Inferior parietal cortex (tissue), 1 donor: ENCODE measurements around the gene NYAP1.
A peak's percentile ranks its signal among the peaks of the same experiment; 100 is the strongest.

ENCODE experiments used
- DNase-seq: peaks from one replicate; pipeline ENCODE4 v3.0.0-alpha.2; 2016; ENCODE audit errors: extremely low spot score

The NYAP1 gene

DNA sequence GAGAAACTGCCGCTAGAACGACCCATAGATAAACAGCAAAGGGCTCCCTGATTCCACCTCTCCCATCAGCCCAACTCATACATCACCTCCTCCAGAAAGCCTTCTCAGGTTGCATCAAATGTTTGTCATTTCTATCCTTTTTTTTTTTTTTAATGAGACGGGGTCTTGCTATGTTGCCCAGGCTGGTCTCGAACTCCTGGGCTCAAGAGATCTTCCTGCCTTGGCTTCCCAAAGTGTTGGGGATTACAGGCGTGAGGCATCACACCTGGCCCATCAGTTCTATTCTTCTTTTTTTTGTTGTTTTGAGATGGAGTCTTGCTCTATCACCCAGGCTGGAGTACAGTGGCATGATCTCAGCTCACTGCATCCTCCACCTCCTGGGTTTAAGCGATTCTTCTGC lies 26.7 kb upstream of the NYAP1 start:
- DNase-seq = no peak

DNA sequence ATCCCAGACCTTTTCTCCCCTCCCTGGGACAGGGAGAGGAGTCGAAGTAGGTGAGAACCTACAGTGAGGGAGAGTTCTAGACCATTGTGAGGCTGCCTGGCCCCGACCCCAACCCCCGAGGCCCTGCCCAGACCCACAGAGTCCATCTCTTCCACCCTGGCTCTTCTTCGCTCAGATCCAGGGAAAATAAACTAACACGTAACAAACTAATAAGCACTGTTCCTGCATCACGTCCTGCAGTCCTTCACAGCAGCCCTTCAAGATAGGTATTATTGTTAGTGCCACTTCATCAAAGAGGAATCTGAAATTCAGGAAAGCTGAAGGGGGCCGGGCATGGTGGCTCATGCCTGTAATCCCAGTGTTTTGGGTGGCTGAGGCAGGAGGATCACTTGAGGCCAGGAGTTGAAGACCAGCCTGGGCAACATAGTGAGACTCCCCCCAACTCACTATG lies 19.5 kb upstream of the NYAP1 start, which contains the start of gene SPACDR:
Gene SPACDR, minus strand, starts transcription at position 51 of the 451 bp plus-strand sequence. CDS start 235 bp downstream, outside the sequence.
- no peak for DNase-seq

DNA sequence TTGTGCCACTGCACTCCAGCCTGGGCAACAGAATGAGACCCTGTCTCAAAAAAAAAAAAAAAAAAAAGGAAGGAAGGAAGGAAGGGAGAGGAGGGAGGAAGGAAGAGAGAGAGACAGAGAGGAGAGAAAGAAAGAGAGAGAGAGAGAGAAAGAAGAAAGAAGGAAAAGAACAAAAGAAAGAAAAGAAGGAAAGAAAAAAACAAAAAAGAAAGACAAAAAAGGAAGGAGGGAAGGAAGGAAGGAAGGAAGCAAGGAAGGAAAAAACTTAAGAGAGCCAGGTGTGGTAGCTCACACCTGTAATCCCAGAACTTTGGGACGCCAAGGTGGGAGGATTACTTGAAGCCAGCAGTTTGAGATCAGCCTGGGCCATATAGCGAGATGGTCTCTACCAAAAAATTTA lies 18.9 kb upstream of the NYAP1 start:
- DNase-seq = no peak

DNA sequence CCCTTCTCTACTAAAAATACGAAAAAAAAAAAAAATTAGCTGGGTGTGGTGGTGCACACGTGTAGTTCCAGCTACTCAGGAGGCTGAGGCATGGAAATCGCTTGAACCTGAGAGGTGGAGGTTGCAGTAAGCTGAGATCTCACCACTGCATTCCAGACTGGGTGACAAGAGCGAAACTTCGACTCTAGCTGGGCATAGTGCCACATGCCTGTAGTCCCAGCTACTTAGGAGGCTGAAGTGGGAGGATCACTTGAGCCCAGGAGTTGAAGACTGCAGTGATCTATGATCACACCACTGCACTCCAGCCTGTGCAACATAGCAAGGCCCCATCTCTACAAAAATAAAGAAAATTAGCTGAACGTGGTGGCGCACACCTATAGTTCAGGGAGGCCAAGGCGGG lies 18.4 kb upstream of the NYAP1 start:
- DNase-seq = no peak

DNA sequence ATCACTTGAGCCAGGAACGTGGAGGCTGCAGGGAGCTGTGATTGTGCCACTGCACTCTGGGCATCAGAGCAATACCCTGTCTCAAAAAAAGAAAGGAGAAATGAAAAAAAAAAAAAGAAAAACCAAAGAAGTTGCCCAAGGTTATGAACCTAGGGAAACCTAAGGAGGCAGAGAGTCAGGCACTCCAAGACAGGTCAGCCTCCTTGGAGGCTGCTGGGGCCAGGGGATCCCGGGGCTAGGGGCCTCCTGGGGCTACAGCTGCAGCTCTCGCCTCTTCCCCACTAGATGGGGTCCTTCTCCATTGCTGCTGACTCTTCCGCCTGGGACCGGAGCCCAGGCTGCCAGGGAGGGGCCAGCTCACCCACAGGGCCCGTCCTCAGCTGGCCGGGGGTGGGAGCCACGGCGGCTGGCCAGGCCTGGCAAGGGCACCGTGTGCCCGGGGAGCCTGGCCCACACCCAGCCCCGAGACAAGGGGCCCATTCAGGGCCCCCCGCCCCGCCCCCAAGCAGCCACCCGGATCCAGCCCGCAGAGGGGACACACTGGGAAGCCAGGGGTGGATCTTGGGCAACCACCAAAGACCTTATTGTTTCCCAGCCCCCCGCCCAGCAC lies 17.9 kb upstream of the NYAP1 start:
- peak; percentile 83 for DNase-seq

DNA sequence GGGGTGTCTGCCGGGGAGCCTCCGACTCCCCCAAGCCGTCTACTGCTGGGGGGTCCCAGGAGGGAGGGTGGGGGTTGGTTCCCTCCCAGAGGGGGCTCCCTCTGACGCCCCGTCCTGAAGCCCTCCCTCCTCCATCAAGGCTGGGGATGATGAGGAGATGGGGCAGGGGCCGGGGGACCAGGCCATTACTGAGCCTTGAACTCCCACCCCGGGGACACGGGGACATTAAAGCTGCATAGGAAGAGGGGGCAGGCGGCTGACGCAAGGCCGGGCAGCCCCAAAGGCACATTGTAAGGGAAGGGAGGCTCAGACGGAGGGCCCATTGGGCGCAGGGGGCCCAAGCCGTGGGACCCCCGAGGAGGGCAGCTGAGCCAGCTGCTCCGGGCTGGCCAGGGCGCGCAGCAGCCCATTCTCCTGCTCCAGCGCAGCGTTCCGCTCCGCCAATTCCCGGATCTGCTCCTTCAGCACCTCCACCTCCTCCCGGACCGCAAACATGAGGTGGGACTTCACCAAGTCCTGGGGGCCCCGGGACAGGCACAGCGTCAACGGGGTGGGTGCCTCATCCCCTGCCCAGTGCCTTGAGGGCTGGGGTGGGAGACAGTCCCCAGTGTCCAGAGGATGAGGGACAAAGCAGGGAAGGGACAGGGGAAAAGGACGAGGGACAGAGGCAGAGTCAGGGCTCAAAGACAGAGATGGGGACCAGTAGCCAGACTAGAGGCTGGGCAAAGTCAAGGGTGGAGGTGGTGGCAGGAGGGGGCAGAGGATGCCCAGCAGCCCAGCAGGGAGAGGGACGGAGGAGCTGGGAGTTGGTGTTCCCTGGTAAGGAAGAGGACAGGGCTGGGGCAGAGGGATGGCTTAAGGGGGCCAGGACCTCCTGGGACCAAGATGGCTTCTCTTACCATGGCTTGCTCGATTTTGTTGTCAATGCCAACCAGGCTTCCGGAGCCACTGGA lies 16.8 kb upstream of the NYAP1 start:
- no peak for DNase-seq

DNA sequence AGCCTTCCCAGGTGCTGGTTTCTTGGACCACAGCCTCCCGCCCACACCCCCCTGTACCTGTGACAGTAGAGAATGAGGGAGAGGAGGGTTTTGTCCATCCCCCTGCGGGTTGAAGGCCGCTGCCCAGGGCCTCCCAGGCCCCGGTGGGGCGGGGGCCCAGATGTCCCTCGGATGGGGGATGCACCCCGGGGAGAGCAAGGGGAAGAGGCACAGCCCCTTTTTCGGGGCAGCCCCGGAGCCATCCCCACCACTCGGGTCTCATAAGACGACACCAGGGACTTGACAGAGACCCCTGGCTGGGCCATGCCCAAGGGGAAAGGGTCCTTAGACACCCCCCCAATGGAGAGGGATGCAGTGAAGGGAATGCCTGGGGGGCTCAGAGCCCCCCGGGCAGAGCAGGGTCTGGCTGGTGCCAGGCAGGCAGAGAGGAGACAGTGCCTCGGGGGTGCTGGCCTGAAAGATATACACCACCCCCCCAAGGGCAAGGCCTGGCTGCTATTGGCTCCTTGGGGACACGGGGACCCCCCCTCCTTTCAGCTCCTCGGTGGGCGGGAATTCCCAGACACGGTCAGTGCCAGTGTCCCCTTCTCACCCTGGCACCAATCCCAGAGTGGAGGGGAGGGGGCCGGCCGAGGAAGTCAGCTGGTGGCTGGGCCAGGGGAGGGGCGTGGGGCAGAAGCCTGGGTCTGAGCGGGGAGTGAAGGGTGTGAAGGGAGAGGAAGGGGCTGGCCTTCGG lies 15.9 kb upstream of the NYAP1 start:
- peak; percentile 87 for DNase-seq

DNA sequence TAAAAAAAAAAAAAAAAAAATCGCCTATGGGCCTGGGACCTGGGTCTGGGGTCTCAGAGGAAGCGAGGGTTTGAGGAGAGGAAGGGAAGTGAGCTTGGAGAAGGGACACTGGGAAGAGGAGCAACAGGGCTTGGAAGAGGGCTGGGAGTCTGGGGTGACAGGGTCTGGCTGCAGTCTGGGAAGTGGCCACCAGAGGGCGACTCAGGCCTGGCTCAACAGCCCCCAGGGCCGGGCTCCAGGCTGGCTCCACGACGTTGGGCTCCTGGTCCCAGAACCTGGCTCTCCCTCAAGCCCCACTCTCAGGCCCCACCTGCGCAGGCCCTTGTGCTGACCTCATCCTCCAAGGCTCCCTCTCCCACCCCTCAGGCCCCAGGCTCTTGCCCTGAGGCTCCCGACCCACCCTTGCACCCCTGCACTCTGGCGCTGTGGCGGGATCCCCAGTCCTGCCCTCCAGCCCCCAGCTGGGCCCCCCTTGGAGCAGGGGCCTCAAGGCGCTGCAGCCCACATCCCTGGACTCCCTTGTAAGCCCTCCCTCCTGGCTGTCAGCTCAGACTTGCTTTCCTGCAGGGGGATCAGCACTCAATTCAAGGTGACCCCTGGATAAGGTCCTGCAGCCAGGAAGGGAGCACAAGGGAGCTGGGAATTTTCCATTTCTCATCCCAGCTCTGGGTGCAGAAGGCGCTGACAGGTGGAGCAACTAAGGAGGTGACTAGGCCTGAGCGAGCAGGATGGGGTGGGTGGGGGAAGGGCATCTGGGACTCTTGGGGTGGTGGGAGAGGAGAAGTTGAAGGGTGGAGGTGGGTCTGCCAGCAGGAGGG lies 14.3 kb upstream of the NYAP1 start:
- peak; percentile 86 for DNase-seq

DNA sequence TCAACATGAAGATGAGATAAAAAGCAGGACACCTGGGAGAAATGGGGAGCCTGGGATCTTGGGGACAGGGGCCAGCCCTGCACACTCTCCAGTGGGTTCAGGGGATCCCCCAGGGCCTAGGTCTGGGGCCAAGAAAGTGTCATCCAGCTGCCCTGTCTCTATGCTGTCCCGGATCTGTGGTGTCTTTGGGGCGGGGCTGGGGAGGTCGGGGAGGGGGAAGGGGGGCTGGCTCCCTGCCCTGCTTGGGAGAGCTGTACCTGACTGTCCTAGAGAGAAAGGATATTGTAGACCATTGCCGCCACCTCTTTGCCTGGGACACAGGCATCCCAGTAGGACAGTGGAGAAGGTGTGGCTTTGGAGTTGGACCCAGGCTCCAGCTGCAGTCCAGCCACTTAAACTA lies 12.7 kb upstream of the NYAP1 start:
- no peak for DNase-seq

DNA sequence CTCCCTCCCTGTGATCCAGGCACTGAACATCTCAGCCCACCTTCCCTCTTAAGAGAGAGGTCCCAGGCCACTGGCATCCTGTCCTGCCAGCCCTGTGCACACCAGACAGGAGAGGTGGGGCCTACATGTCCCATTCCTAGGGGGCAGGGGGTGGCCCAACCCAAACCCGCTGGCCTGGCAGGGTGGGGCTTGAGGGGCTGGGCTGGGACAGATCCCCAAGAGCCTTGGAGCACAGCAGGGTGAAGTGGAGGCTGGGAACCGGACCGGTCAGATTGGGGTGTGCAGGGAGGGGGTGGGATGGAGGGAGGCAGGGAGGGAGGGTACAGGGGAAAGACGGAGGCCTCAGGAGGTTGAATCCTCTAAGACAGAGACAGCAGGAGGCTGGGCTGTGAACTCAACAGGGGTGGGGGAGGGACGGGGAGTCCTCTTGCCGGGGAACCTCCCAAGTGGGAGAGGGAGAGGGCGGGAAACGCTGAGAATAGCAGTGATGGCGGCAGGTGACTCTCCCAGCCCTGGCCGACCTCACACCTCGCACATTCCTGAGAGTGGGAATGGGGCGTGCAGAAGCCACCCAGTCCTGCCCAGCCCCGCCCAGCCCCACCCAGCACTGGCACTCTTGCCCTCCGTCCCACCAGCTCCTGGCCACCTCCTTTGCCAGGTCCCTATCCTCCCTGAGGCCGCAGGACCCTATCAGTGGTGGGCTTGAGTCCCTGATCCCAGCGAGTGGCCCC lies 11.4 kb upstream of the NYAP1 start:
- no peak for DNase-seq

DNA sequence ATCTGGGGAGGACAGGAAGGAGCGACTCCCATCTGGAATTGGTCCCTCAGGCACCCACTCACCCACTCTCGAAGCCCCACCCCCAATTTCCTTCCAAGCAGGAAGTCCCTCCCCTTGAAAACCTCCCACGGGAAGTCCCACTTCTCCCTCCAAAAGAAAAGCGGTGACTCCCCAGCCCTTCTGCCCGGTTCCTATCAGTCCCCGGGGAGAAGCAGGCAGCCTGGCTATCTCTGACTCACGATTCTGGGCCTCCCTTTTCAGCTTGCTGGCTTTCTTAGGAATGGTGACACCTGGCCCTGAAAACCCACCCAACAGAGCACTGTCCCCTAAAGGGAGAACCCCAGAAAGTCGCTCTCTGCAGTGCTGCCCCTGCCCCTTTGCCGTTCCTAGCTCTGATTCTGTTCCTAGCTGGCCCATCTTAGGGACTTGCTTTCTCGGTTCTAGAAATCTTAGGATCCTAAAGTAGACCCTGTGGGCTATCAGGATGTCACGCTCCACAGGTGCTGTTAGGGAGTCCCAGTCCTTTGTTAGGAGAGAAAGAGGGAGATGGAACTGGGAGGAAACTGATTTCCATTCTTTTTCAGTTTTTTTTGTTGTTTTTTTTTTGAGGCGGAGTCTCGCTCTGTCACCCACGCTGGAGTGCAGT lies 10.8 kb upstream of the NYAP1 start:
- no peak for DNase-seq

DNA sequence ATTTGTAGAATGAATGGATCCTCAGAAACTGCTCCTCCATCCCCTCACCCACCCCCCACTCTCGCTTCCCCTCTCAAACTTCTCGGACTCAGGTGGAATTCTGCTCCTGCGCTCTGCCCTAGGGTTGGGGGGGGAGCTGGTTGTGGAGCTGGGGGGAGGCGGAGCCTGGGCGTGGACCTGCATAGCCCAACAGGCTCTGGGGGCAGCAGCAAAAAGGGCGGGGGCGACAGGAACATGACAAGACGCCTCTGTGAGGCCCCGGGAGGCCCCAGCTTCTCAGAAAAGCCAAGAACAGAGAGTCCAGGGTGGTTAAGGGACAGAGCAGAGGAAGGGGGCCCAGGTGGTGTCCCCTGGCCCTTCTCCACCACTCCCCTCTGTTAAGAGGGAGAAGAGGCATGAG lies 8.2 kb upstream of the NYAP1 start:
- DNase-seq = no peak

DNA sequence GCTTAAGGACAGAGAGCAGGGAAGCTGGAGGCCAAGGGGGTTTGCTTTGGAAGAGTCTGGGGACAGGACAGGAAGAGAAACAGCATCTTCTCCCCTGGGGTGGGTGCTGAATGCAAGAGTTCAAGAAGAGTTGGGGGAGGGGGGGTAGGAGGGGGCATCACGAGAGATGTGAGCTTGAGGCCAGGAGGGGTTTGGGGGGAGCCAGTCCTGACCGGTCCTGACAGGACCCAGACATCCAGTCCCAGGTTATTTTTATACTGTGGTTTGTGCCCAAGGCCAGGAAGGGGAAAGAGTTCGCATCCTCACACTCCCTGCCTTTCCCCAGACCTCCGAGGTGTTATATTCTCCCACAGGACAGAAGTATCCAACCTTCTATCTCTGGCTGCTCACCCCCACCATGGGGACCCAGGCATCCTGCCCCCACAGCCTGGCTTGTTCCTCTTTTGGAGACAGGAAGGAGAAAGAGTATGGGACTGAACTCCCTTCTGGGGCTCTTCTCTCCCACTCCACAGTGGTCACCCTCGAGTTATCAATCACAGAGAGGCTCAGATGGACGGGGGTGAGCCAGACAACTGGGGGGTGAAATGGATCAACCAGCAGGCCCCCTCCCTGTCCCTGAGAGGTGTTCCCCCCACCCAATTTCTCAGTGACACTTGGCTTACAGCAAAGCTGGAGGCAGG lies 7.5 kb upstream of the NYAP1 start:
- no peak for DNase-seq

DNA sequence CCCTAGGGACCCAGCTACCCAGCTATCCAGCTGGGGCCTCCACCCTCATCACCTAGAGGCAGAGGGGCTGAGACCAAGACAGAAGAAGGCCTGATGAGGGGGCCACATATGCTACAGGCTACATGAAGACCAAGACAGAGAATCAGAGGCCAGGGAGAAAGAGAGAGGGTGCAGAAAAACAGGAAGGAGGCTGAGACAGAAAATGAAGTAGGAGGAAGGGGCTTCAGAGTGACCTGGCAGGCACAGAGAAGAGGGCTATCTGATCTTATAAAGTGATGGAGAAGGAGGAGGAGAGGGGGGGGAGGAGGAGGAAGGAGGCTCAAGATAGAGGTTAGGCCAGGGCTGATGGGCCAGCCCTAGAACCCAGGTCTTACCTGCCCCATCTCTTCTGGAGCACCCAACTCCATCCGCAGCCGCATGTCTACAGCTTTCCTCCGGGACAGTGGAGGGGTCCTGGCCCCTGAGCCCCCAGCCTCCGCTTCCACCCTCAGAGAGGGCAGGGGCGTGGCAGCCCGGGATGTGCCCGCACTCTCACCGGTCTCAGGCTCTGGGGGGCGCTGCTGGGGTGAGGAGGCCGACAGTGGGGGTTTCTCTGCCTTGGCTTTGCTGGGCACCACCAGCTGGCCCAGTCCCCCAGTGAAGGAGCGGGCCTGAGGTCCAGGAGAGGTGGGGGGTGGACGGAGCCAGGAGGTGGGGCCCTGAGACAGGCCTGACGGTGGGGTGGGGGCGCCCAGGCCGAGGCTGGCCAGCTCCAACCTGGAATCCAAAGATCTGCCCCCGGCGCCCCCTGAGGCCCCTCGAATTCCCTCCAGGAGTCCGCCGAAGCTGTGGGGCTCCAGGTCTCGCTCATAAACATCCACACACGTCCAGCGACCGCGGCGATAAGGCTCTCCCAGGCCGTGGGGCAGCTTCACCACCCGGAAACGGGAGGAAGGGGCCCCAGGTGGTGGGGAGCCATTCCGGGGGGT lies 6.5 kb upstream of the NYAP1 start:
- DNase-seq = no peak

DNA sequence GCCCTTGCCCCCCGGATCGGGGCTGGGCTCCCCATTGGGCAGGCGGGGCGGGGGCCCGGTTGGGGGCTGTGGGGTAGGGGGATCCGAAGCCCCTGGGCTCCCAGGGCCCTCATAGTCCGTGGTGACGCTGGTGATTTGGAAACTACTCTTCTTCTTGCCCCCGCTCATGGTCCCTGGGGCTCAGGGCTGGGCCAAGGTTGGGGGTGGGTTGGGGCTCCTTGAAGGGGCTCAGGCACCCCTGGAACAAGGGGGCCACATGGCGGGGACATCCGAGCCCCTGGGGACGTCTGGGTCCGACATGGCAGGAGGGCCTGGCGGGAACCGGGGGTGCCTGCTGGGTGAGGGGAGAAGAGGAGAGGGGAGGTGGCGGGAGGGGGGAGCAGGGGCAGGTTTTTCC lies 5.9 kb upstream of the NYAP1 start:
- DNase-seq = no peak

DNA sequence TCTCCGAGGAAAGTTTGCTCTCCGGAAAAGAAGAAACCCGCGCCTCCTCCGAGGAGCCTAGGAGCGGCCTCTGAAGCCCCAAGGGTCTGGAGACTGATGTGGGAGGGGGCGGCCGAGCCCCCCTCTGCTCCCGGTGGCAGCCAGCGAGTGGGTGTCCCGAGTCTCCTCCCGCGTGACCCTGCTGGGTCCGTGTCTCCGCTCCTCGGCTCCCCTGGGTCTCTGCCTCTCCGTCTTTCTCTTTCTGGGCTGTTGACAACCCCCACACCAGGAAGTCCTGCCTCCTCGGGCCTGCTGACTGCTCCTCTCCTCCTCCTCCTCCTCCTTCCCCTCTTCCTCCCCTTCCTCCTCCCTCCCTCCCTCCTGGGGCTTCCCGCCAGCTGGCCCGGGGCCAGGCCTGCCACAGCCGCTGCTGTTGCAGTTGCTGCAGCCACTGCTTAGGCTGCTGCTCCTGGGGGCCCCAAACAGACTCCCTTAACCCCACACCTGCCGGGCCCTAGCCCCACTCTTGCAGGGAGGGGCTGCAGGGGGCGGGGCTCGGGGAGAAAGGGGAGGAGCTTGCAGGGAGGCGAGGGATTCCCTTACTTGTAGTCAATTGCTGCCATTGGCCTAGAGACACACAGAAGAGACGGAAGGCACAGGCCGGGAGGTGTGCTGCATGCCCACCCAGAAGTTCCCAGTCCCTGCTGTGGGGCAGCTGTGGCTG lies 4.6 kb upstream of the NYAP1 start, which contains the start of gene TSC22D4:
Gene TSC22D4, minus strand, starts transcription at position 257 of the 703 bp plus-strand sequence. CDS start 1,176 bp downstream, outside the sequence.
- DNase-seq = peak; percentile 89

DNA sequence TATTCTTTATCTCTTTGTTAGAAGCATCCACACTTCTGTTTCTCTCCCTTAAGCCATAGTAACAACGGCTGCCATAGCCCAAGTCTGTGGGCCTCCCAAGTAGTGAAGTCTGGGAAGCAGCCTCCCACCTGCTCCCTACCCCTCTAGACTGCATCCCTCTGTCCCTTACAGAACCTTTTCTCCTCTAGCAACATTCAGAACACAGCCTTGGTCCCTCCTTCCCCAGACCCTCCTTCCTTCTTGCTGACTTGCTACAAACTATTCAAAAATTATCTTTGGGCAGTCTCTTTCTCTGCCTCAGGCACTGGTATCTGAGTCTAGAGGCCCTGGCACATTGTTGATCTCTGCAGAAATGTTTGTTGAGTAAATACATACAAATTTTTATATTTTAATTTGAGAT lies 2.3 kb upstream of the NYAP1 start:
- no peak for DNase-seq

DNA sequence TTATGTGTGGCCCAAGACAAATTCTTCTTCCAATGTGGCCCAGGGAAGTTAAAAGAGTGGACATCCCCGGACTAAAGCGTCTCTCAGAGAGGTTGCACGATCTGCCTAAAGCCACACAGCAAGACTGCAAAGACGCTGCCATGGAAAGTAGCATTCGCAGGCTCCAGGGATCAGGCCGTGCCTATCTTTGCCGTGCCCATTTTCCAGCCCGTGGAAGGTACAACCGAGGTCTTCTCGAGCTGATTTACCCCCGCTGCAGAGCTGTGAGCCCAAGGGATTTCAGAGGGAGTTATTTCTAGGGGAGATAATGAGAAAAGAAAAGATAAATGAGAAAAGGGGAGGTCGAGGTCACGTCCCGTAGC lies 1.0 kb upstream of the NYAP1 start:
- no peak for DNase-seq
